ENCODE measurements around the gene EDDM3A.

EDDM3A gene

GRCh38 chr14:20746566-20746965 lies 879 bp downstream of the EDDM3A start:
- Histone ChIP-seq H3K27me3 (ENCODE audit: insufficient read depth, low read depth) (no peaks in the 10 kb centered on the region), H2AFZ (ENCODE audit: low read depth) (no peak overlapping the region), H3K4me3 (IDR thresholded peaks at IDR 0.05; ENCODE audit: insufficient read depth, low read depth, low read length) (no peak overlapping the region), H3K27ac (no peak overlapping the region), H4K20me1 (ENCODE audit: insufficient read depth) (no peaks in the 10 kb centered on the region), H3K9ac (no peak overlapping the region), H3K36me3 (ENCODE audit: insufficient read depth) (no peaks in the 10 kb centered on the region), H3K4me2 (no peak overlapping the region), H3K4me1 (ENCODE audit: low read depth, poor library complexity, severe bottlenecking) (no peaks in the 10 kb centered on the region), H3K79me2 (ENCODE audit: insufficient read depth, low read depth) (no peaks in the 10 kb centered on the region)
- no peak for TF ChIP-seq CTCF (conservative IDR thresholded peaks at IDR 0.05; ENCODE audit: low read depth, low read length)

- no peaks in the 10 kb centered on the region for H3K4me1 ChIP-seq (ENCODE audit: low read depth, poor library complexity, severe bottlenecking)
Measured at GRCh38 chr14:20748439-20748838, 2.8 kb downstream of the EDDM3A start.

DNA sequence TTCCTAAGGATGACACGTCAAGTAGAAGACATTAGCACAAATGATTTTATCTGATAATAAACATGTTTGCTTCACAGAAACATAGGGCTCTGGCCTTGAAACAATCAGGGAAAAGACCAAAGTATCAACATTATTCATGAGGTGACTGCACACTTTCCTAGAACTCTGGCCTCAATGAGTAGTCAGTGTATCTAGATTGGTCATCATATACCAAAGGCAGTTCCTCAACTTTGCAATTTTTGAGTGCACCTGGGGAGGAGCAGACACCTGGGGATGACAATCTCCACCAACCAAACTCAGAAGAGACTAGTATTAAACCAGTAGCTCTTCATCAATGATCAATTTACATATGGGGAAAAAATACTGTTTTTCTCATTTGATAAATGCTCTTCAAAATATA lies 4.5 kb downstream of the EDDM3A start:
- TF ChIP-seq CTCF (conservative IDR thresholded peaks at IDR 0.05; ENCODE audit: low read depth, low read length), result no peak
- Histone ChIP-seq H3K27ac (no peak overlapping the region), H3K4me3 (IDR thresholded peaks at IDR 0.05; ENCODE audit: insufficient read depth, low read depth, low read length) (no peak overlapping the region), H3K79me2 (ENCODE audit: insufficient read depth, low read depth) (no peaks in the 10 kb centered on the region), H3K4me1 (ENCODE audit: low read depth, poor library complexity, severe bottlenecking) (no peaks in the 10 kb centered on the region), H4K20me1 (ENCODE audit: insufficient read depth) (no peaks in the 10 kb centered on the region), H3K9ac (no peak overlapping the region), H3K27me3 (ENCODE audit: insufficient read depth, low read depth) (no peaks in the 10 kb centered on the region), H3K4me2 (no peak overlapping the region), H3K36me3 (ENCODE audit: insufficient read depth) (no peaks in the 10 kb centered on the region), H2AFZ (ENCODE audit: low read depth) (no peak overlapping the region)

More at GRCh38 chr14:20748439-20748838, 2.8 kb downstream of the EDDM3A start:
- Histone ChIP-seq H2AFZ (ENCODE audit: low read depth) (no peak overlapping the region), H3K27me3 (ENCODE audit: insufficient read depth, low read depth) (no peaks in the 10 kb centered on the region), H3K9ac (no peak overlapping the region), H3K4me3 (IDR thresholded peaks at IDR 0.05; ENCODE audit: insufficient read depth, low read depth, low read length) (no peak overlapping the region), H3K4me2 (no peak overlapping the region), H3K27ac (no peak overlapping the region), H3K79me2 (ENCODE audit: insufficient read depth, low read depth) (no peaks in the 10 kb centered on the region), H4K20me1 (ENCODE audit: insufficient read depth) (no peaks in the 10 kb centered on the region), H3K36me3 (ENCODE audit: insufficient read depth) (no peaks in the 10 kb centered on the region)
- TF ChIP-seq CTCF (conservative IDR thresholded peaks at IDR 0.05; ENCODE audit: low read depth, low read length), result no peak

GRCh38 chr14:20751963-20752562 lies 6.4 kb downstream of the EDDM3A start:
- Histone ChIP-seq H3K4me1 (ENCODE audit: low read depth, poor library complexity, severe bottlenecking) (no peaks in the 10 kb centered on the region), H3K4me3 (IDR thresholded peaks at IDR 0.05; ENCODE audit: insufficient read depth, low read depth, low read length) (no peak overlapping the region), H2AFZ (ENCODE audit: low read depth) (no peak overlapping the region), H3K27ac (no peak overlapping the region), H3K9ac (no peak overlapping the region), H3K4me2 (no peak overlapping the region), H3K27me3 (ENCODE audit: insufficient read depth, low read depth) (no peaks in the 10 kb centered on the region), H4K20me1 (ENCODE audit: insufficient read depth) (no peaks in the 10 kb centered on the region), H3K36me3 (ENCODE audit: insufficient read depth) (no peaks in the 10 kb centered on the region), H3K79me2 (ENCODE audit: insufficient read depth, low read depth) (no peaks in the 10 kb centered on the region)
- TF ChIP-seq CTCF (conservative IDR thresholded peaks at IDR 0.05; ENCODE audit: low read depth, low read length), result no peak

Measured in KMS-11 (cell line).